ENCODE results near the gene APOB. TPM values are rescaled to one million over a fixed set of nuclear protein-coding genes. Genes with fewer than 3 reads are reported as not detected.

APOB gene
- total and polyA plus RNA-seq, 10 of the 15 experiments (the other 5 are each of a cell fraction or from before 2014, with no cell fraction given) = 1.4 TPM; not detected in 9

DNA sequence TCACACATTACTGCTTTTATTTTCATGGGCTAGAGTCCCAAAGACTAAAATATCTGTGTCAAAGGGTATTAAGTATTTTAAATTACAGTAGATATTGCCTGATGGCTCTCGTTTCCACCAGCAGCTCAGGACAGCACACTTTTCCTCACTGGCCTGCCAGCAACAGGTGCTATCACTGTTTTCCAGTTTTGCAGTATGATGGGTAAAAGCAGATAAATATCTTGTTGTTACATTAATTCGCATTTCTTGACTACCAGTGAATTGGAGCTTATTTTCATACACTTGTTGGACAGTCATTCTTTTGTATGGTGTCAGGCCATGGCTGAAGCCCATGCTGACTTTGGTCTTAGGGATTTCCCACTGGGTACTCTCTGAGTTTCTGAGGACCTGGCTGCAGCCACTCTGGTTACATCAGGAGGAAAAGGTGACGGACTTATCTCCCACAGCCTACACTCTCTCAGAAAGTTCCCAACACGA lies 4.8 kb downstream of the APOB start (continued):
- TF ChIP-seq NFYA (IDR thresholded peaks at IDR 0.05; ENCODE audit: borderline replicate concordance, low read depth, low read length) = no peak

DNA sequence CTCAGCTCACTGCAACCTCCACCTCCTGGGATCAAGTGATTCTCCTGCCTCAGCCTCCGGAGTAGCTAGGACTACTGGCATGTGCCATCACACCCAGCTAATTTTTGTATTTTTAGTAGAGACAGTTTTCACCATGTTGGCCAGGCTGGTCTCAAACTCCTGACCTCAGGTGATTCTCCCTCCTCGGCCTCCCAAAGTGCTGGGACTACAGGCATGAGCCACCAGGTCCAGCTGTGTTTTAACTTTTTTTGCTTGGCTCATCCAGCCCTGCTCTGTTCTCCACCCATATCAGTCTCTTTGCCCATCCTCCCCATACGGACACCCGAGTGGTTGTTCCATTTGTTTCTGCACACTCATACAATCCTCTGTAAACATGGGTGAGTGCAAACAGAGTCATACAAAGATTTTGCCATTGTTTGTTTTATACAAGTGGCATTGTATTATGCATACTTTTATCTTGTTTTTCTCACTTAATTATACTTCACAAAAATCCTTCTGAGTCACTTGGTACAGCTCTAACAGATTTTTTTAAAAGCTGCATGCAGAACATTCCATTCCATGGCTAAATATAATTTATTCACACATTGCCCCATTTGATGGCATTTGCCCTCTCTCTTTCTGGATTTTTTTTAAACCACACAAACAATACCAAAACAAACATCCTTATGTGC lies 5.3 kb downstream of the APOB start:
- ChIA-PET SMC1A (ENCODE audit: uncharacterized antibody, unreplicated experiment) (interaction anchor here (1.2 kb wide), 1 partner anchor 377 kb away, joined by 3 read pairs; no protein-coding TSS in a partner anchor), POLR2A (no interaction called here), CTCF (interaction anchor here (1.2 to 1.6 kb wide), 3 partner anchors 10 to 278 kb away, joined by 3 read pairs; no protein-coding TSS in a partner anchor), RAD21 (ENCODE audit: unreplicated experiment) (no interaction called here)
- intact Hi-C loops (cut with micrococcal nuclease; ENCODE audit: unreplicated experiment) = no loop called here
- H3K27me3 ChIP-seq (replicated peaks in 1 of 2; ENCODE audit: control insufficient read depth in 2 of 2, insufficient read depth in 2 of 2, low read length in 1 of 2) = no peaks in the 10 kb centered on the region
- no peak overlapping the region for H3K4me3 ChIP-seq
- FAIRE-seq (no peak), ATAC-seq (no peak), DNase-seq (ENCODE audit: low read depth, low spot score) (no peak)
- no peaks in the 10 kb centered on the region for H3K9me3 ChIP-seq (replicated peaks; ENCODE audit: control insufficient read depth, insufficient read depth, low read length)
- in situ Hi-C loops (cut with MboI) = no loop called here
- no peaks in the 10 kb centered on the region for H3K4me1 ChIP-seq (ENCODE audit: control insufficient read depth, insufficient read depth, low read length)
- H2AFZ ChIP-seq (ENCODE audit: control insufficient read depth, low read depth, low read length) = no peak overlapping the region
- H3K36me3 ChIP-seq (ENCODE audit: control insufficient read depth in 2 of 2, insufficient read depth in 2 of 2, low read length in 1 of 2) = no peaks in the 10 kb centered on the region
- H4K20me1 ChIP-seq (ENCODE audit: control insufficient read depth, insufficient read depth) = no peaks in the 10 kb centered on the region
- BruUV-seq (replicated peaks) = no TSS peak
- H3K27ac ChIP-seq (ENCODE audit: control insufficient read depth, insufficient read depth) = no peak overlapping the region
- H3K9ac ChIP-seq (ENCODE audit: control insufficient read depth, insufficient read depth, low read length) = no peak overlapping the region
- H3K79me2 ChIP-seq (ENCODE audit: control insufficient read depth, insufficient read depth, low read length) = no peaks in the 10 kb centered on the region
- H3K4me2 ChIP-seq (ENCODE audit: control insufficient read depth, insufficient read depth) = no peak overlapping the region
- no peak for TF ChIP-seq RELA (IDR thresholded peaks at IDR 0.05; ENCODE audit: borderline replicate concordance, partially characterized antibody)
- WGBS (ENCODE audit: insufficient coverage, insufficient replicate concordance, low lambda C conversion rate, missing lambda C conversion rate) = 8% methylated on average over 4 of the region's 4 CpGs

DNA sequence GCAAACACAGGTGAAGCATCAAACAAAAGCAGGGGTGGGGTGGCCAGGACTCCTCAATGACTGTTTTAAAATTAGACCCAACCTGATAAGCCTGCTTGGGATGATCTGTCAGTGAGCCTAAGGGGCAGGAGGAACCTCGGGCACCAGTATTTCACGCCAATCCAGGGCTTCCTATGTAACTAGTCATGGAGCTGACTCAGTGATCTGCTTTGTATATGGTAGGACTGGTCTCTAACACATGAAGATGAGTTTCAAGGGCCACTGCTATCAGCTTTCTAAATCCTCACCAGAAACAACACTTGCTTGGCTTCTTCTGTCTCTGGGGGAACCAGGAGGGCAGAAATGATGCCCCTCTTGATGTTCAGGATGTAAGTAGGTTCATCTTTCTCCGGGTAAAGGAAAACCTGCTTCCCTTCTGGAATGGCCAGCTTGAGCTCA lies 6.2 kb downstream of the APOB start:
- CTCF ChIA-PET = interaction anchor here (1.2 to 1.6 kb wide), 2 partner anchors 256 to 278 kb away, joined by 3 read pairs; no protein-coding TSS in a partner anchor
- no peak for ATAC-seq
- Histone ChIP-seq H3K27me3 (replicated peaks in 1 of 2; ENCODE audit: control insufficient read depth in 2 of 2, insufficient read depth in 2 of 2, low read length in 1 of 2) (no peaks in the 10 kb centered on the region), H3K4me2 (ENCODE audit: control insufficient read depth, insufficient read depth) (no peak overlapping the region), H3K4me1 (ENCODE audit: control insufficient read depth, insufficient read depth, low read length) (no peaks in the 10 kb centered on the region), H3K27ac (ENCODE audit: control insufficient read depth, insufficient read depth) (no peak overlapping the region), H2AFZ (ENCODE audit: control insufficient read depth, low read depth, low read length) (no peak overlapping the region), H4K20me1 (ENCODE audit: control insufficient read depth, insufficient read depth) (no peaks in the 10 kb centered on the region), H3K79me2 (ENCODE audit: control insufficient read depth, insufficient read depth, low read length) (no peaks in the 10 kb centered on the region), H3K36me3 (ENCODE audit: control insufficient read depth in 2 of 2, insufficient read depth in 2 of 2, low read length in 1 of 2) (no peaks in the 10 kb centered on the region), H3K4me3 (no peak overlapping the region), H3K9ac (ENCODE audit: control insufficient read depth, insufficient read depth, low read length) (no peak overlapping the region), H3K9me3 (replicated peaks; ENCODE audit: control insufficient read depth, insufficient read depth, low read length) (no peaks in the 10 kb centered on the region)
- POLR2A ChIA-PET = no interaction called here
- in situ Hi-C loops (cut with MboI) = no loop called here
- DNase-seq (ENCODE audit: low read depth, low spot score) = no peak
- FAIRE-seq = no peak
- TF ChIP-seq LARP7 (IDR thresholded peaks at IDR 0.05) (no peak), BCL11A (IDR thresholded peaks at IDR 0.05; ENCODE audit: low read depth, low read length) (no peak), ZSCAN29 (IDR thresholded peaks at IDR 0.05) (no peak)
- TF ChIP-seq, protein P1, sequence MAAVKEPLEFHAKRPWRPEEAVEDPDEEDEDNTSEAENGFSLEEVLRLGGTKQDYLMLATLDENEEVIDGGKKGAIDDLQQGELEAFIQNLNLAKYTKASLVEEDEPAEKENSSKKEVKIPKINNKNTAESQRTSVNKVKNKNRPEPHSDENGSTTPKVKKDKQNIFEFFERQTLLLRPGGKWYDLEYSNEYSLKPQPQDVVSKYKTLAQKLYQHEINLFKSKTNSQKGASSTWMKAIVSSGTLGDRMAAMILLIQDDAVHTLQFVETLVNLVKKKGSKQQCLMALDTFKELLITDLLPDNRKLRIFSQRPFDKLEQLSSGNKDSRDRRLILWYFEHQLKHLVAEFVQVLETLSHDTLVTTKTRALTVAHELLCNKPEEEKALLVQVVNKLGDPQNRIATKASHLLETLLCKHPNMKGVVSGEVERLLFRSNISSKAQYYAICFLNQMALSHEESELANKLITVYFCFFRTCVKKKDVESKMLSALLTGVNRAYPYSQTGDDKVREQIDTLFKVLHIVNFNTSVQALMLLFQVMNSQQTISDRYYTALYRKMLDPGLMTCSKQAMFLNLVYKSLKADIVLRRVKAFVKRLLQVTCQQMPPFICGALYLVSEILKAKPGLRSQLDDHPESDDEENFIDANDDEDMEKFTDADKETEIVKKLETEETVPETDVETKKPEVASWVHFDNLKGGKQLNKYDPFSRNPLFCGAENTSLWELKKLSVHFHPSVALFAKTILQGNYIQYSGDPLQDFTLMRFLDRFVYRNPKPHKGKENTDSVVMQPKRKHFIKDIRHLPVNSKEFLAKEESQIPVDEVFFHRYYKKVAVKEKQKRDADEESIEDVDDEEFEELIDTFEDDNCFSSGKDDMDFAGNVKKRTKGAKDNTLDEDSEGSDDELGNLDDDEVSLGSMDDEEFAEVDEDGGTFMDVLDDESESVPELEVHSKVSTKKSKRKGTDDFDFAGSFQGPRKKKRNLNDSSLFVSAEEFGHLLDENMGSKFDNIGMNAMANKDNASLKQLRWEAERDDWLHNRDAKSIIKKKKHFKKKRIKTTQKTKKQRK (IDR thresholded peaks at IDR 0.05; ENCODE audit: low read depth, low read length) = no peak
- no TSS peak for BruUV-seq (replicated peaks)
- RAD21 ChIA-PET (ENCODE audit: unreplicated experiment) = no interaction called here
- SMC1A ChIA-PET (ENCODE audit: uncharacterized antibody, unreplicated experiment) = interaction anchor here (1.2 kb wide), 1 partner anchor 376 kb away, joined by 3 read pairs; no protein-coding TSS in a partner anchor
- WGBS (ENCODE audit: insufficient coverage, insufficient replicate concordance, low lambda C conversion rate, missing lambda C conversion rate) = 0% methylated on average over 3 of the region's 3 CpGs
- intact Hi-C loops (cut with micrococcal nuclease; ENCODE audit: unreplicated experiment) = no loop called here
